NCI-H2081 treated with DMSO at 0.1 percent for 48 hours (cell line): Measurements from ENCODE around the gene NLRX1.
"Not testable (repeated sequence)": the region's sequence is repeated elsewhere in the genome, so short reads cannot be mapped to it uniquely, and the experiment has no call there.

Source experiments
- DNase-seq: peaks from one replicate; lab custom pipeline; 2025; lab: John Stamatoyannopoulos, UW

NLRX1 gene

GRCh38 chr11:119207415-119207960 lies 39.0 kb downstream of the NLRX1 start:
- no peak for DNase-seq

GRCh38 chr11:119209186-119209585 lies 40.7 kb downstream of the NLRX1 start:
- DNase-seq, result no peak

GRCh38 chr11:119210050-119210449 lies 41.5 kb downstream of the NLRX1 start:
- DNase-seq, result no peak

- no peak for DNase-seq
Measured at GRCh38 chr11:119218141-119218878, 49.8 kb downstream of the NLRX1 start.

- DNase-seq, result peak; percentile 41
Measured at GRCh38 chr11:119222308-119222707, 53.8 kb downstream of the NLRX1 start.

- no peak for DNase-seq
Measured at GRCh38 chr11:119222891-119223290, 54.4 kb downstream of the NLRX1 start.

- DNase-seq, result no peak
Measured at GRCh38 chr11:119223856-119224255, 55.3 kb downstream of the NLRX1 start.

GRCh38 chr11:119228535-119229287 lies 60.2 kb downstream of the NLRX1 start:
- DNase-seq, result not testable (repeated sequence)

GRCh38 chr11:119229288-119229672 lies 60.8 kb downstream of the NLRX1 start:
- DNase-seq, result no peak

GRCh38 chr11:119229741-119230140 lies 61.2 kb downstream of the NLRX1 start:
- DNase-seq, result no peak
